A549 (cell line): Measurements from ENCODE around the gene SCG2.

ENCODE experiments used
- CEBPB ChIP-seq, 2 experiments: fragments of >200 bp in 1 of 2; sonication (Bioruptor Twin) in 1 of 2; formaldehyde crosslinking in 1 of 2; IDR thresholded peaks; 2 replicates each; pipeline ENCODE4 v1.6.1; 2012 to 2016
- CHD4 ChIP-seq: fragments of 200-600 bp; sonication (generic); IDR thresholded peaks from 2 replicates; pipeline ENCODE4 v1.6.1; 2016; ENCODE audit warnings: antibody characterized with exemption, mild to moderate bottlenecking, borderline replicate concordance
- EP300 ChIP-seq, 2 experiments: fragments of >200 bp; sonication (Bioruptor Twin); formaldehyde crosslinking; IDR thresholded peaks; 2 replicates in 1 of 2; 3 replicates in 1 of 2; pipeline ENCODE4 v1.6.1; 2016 to 2017
- POLR2A ChIP-seq: IDR thresholded peaks from 2 replicates; pipeline ENCODE4 v1.6.1; 2012; ENCODE audit warnings: mild to moderate bottlenecking, low read length
- RAD21 ChIP-seq, 2 experiments: fragments of >200 bp in 1 of 2; sonication (Bioruptor Twin) in 1 of 2; formaldehyde crosslinking in 1 of 2; IDR thresholded peaks in 1 of 2; conservative IDR thresholded peaks in 1 of 2; 2 replicates in 1 of 2; 3 replicates in 1 of 2; pipeline ENCODE4 v1.6.1; 2012 to 2018; ENCODE audit warnings: inconsistent platforms in 1 of 2
- SMC3 ChIP-seq: fragments of >200 bp; sonication (Bioruptor Twin); formaldehyde crosslinking; IDR thresholded peaks from 3 replicates; pipeline ENCODE4 v1.6.1; 2018; ENCODE audit warnings: inconsistent platforms
- TF ChIP-seq, protein P1 (sequence below): fragments of >200 bp; sonication (Bioruptor Twin); formaldehyde crosslinking; IDR thresholded peaks from 3 replicates; pipeline ENCODE4 v1.5.1; 2016
- TF ChIP-seq, protein P2 (sequence below): fragments of >200 bp; sonication (Bioruptor Twin); formaldehyde crosslinking; IDR thresholded peaks from 3 replicates; pipeline ENCODE4 v1.6.1; 2016
- TF ChIP-seq, protein P3 (sequence below): fragments of 200-600 bp; sonication (generic); IDR thresholded peaks from 2 replicates; pipeline ENCODE4 v1.6.1; 2016; ENCODE audit warnings: antibody characterized with exemption, mild to moderate bottlenecking, moderate library complexity

DNA sequence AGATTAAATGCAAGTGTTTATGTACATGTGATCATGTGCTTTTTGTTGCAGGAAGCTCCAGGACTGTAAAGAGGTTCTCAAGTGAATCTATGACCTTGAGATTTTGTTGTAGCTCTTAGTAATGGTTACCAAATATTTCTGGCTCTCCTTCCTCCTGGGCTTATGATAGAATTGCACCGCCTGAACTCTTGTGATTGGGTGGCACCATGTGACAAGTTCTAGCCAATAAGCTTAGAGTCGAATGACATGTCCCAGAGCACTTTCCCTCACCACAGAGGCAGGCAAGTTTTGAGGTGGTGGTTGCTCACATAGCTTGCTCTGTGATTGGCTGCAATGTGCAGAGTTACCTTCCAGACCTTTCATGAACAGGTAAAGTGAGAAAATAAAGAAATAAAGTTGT is 8.9 kb upstream of the SCG2 start:
- no peak for TF ChIP-seq POLR2A
- no peak for TF ChIP-seq CEBPB (IDR thresholded peaks at IDR 0.05)
- no peak for TF ChIP-seq CHD4
- no peak for TF ChIP-seq EP300 (IDR thresholded peaks at IDR 0.05)
- TF ChIP-seq, protein P1, sequence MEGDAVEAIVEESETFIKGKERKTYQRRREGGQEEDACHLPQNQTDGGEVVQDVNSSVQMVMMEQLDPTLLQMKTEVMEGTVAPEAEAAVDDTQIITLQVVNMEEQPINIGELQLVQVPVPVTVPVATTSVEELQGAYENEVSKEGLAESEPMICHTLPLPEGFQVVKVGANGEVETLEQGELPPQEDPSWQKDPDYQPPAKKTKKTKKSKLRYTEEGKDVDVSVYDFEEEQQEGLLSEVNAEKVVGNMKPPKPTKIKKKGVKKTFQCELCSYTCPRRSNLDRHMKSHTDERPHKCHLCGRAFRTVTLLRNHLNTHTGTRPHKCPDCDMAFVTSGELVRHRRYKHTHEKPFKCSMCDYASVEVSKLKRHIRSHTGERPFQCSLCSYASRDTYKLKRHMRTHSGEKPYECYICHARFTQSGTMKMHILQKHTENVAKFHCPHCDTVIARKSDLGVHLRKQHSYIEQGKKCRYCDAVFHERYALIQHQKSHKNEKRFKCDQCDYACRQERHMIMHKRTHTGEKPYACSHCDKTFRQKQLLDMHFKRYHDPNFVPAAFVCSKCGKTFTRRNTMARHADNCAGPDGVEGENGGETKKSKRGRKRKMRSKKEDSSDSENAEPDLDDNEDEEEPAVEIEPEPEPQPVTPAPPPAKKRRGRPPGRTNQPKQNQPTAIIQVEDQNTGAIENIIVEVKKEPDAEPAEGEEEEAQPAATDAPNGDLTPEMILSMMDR = no peak
- no peak for TF ChIP-seq SMC3
- TF ChIP-seq RAD21 (conservative IDR thresholded peaks at IDR 0.05 in 1 of 2, IDR thresholded peaks at IDR 0.05 in 1 of 2) = no peak
- TF ChIP-seq, protein P2, sequence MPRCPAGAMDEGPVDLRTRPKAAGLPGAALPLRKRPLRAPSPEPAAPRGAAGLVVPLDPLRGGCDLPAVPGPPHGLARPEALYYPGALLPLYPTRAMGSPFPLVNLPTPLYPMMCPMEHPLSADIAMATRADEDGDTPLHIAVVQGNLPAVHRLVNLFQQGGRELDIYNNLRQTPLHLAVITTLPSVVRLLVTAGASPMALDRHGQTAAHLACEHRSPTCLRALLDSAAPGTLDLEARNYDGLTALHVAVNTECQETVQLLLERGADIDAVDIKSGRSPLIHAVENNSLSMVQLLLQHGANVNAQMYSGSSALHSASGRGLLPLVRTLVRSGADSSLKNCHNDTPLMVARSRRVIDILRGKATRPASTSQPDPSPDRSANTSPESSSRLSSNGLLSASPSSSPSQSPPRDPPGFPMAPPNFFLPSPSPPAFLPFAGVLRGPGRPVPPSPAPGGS = no peak
- TF ChIP-seq, protein P3, sequence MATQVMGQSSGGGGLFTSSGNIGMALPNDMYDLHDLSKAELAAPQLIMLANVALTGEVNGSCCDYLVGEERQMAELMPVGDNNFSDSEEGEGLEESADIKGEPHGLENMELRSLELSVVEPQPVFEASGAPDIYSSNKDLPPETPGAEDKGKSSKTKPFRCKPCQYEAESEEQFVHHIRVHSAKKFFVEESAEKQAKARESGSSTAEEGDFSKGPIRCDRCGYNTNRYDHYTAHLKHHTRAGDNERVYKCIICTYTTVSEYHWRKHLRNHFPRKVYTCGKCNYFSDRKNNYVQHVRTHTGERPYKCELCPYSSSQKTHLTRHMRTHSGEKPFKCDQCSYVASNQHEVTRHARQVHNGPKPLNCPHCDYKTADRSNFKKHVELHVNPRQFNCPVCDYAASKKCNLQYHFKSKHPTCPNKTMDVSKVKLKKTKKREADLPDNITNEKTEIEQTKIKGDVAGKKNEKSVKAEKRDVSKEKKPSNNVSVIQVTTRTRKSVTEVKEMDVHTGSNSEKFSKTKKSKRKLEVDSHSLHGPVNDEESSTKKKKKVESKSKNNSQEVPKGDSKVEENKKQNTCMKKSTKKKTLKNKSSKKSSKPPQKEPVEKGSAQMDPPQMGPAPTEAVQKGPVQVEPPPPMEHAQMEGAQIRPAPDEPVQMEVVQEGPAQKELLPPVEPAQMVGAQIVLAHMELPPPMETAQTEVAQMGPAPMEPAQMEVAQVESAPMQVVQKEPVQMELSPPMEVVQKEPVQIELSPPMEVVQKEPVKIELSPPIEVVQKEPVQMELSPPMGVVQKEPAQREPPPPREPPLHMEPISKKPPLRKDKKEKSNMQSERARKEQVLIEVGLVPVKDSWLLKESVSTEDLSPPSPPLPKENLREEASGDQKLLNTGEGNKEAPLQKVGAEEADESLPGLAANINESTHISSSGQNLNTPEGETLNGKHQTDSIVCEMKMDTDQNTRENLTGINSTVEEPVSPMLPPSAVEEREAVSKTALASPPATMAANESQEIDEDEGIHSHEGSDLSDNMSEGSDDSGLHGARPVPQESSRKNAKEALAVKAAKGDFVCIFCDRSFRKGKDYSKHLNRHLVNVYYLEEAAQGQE = no peak
